Mucosa of descending colon (tissue), 3 donors: Measurements from ENCODE around the gene C4B. TPM values are rescaled to one million over a fixed set of nuclear protein-coding genes. Genes with fewer than 3 reads are reported as not detected.
"Not testable (repeated sequence)": the region's sequence is repeated elsewhere in the genome, so short reads cannot be mapped to it uniquely, and the experiment has no call there.

ENCODE experiments used
- ATAC-seq: fragments of 200-7000 bp; cut with Tn5 transposase; one replicate; pipeline ENCODE4 v1.9.1; 2020; ENCODE audit warnings: mild to moderate bottlenecking, moderate library complexity
- DNase-seq, 3 donors: peaks; one replicate each; pipeline ENCODE4 v3.0.0-alpha.2; 2020
- H3K36me3 ChIP-seq: fragments of 200-600 bp; one replicate; pipeline ENCODE4 v1.8.0; 2021; ENCODE audit warnings: low read depth, mild to moderate bottlenecking
- H3K4me1 ChIP-seq: fragments of 200-600 bp; one replicate; pipeline ENCODE4 v1.8.0; 2021; ENCODE audit warnings: low read depth, mild to moderate bottlenecking
- H3K4me3 ChIP-seq: fragments of 200-600 bp; one replicate; pipeline ENCODE4 v1.8.0; 2021; ENCODE audit warnings: mild to moderate bottlenecking
- H3K9me3 ChIP-seq: fragments of 200-600 bp; one replicate; pipeline ENCODE4 v1.8.0; 2021; ENCODE audit warnings: mild to moderate bottlenecking
- intact Hi-C, 2 donors: fragments of 100-400 bp; cut with DNase I in 1 of 2; cut with micrococcal nuclease in 1 of 2; formaldehyde crosslinking; loops; one replicate each; pipeline versions ENCODE4 v1.11.0 to v1.11.1; 2022; cut with DNase I, micrococcal nuclease
- total RNA-seq, 3 donors: library from RNA; stranded (reverse); fragmentation: NEBNext Ultra II Directional in 2 of 3; extraction: Animal tissue kit (Norgen Biotek cat#: 25700) in 2 of 3; gene quantifications; one replicate each; pipeline versions ENCODE4 v1.2.1 to v1.2.4, GENCODE V29; 2021 to 2023
- donor health status: DM: no; HTN: no; CAD: no; lungs with moderate emphysema.
- donor health status: DM: no; HTN: no; CAD: no.
- donor health status: DM: no; HTN: yes; CAD: no.

Gene C4B
- total RNA-seq, 3 donors from 2014 or later: 9.2 to 175 (median 51.0) TPM

DNA sequence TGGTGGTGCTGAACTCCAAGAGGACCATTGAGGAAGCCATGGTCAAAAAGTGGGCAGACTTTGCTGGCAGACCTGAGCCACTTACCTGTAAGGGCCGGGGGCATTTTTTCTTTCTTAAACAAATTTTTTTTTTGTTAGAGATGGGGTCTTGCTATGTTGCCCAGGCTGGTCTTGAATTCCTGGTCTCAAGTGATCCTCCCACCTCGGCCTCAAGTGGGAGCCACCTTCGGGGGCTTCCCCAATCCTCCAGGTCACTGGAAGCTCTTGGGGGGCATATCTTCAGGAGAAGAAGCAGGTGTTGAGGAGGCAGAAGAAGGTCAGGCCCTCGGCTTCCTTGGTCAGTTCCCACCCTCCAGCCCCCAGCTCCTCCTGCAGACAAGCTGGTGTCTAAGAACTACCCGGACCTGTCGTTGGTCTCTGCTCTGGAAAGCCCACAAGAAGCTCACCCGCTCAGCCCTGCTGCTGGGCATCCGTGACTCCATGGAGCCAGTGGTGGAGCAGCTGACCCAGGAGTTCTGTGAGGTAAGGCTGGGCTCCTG, 8.5 kb upstream of the C4B start:
- H3K4me3 ChIP-seq, intact Hi-C loops, H3K9me3 ChIP-seq, H3K4me1 ChIP-seq, H3K36me3 ChIP-seq, ATAC-seq: not testable (repeated sequence)
- peak in 1 of 3 donors; percentile 5 for DNase-seq

DNA sequence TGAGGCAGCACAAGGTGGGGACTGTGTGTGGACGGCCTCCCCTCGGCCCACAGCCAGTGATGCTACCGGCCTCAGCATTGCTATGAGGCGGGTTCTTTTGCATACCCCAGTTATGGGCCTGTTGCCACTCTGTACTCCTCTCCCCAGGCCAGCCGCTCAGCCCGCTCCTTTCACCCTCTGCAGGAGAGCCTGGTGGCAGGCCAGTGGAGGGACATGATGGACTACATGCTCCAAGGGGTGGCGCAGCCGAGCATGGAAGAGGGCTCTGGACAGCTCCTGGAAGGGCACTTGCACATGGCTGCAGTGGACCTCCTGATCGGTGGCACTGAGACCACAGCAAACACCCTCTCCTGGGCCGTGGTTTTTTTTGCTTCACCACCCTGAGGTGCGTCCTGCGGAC, 7.5 kb upstream of the C4B start:
- H3K4me3 ChIP-seq, ATAC-seq, H3K9me3 ChIP-seq, intact Hi-C loops, H3K36me3 ChIP-seq, H3K4me1 ChIP-seq: not testable (repeated sequence)
- DNase-seq: peak in 2 of 3 donors; percentile 13 to 32

DNA sequence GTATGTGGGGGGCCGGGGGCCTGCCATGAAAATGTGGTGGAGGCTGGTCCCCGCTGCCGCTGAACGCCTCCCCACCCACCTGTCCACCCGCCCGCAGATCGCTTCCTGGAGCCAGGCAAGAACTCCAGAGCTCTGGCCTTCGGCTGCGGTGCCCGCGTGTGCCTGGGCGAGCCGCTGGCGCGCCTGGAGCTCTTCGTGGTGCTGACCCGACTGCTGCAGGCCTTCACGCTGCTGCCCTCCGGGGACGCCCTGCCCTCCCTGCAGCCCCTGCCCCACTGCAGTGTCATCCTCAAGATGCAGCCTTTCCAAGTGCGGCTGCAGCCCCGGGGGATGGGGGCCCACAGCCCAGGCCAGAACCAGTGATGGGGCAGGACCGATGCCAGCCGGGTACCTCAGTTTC, 6.6 kb upstream of the C4B start:
- ATAC-seq, H3K4me1 ChIP-seq, DNase-seq, H3K9me3 ChIP-seq, H3K36me3 ChIP-seq, H3K4me3 ChIP-seq, intact Hi-C loops: not testable (repeated sequence)

DNA sequence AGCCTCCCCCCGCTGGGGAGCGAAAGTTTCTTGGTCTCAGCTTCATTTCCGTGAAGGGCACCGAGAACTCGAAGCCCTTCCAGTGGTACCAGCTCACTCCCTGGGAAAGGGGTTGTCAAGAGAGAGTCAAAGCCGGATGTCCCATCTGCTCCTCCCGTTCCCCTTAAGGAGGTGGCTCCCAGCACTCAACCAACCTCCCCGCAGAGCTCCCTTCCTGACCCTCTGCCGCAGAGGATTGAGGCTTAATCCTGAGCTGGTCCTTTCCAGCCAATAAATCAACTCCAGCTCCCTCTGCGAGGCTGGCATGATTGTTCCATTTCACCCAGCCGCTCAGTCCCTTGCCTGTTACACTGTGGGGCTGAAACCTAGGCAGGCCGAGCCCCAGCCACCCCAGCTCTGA, 6.0 kb upstream of the C4B start:
- intact Hi-C loops, H3K9me3 ChIP-seq, DNase-seq, H3K4me3 ChIP-seq, H3K4me1 ChIP-seq, ATAC-seq, H3K36me3 ChIP-seq: not testable (repeated sequence)

DNA sequence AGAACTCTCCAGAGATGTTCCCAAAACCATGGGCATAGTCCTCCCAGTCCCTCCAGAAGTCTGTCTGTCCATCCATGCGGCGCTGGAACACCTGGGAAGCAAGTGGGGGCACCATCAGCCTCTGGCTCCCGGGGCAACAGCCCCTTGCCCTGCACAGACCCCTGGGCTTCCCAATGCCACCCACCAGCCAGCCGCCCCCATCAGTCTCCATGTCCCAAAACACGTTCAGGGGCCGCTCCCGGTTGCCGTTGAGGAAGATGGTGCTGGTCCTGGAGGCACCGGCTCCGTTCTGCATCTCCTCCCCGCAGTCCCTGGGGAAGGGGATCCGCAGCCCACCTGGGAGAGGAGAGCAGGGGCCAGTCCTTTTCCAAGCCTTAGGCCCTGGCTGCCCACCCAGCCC, 5.1 kb upstream of the C4B start:
- H3K4me3 ChIP-seq, H3K36me3 ChIP-seq, H3K9me3 ChIP-seq, ATAC-seq, intact Hi-C loops, H3K4me1 ChIP-seq: not testable (repeated sequence)
- peak in 1 of 3 donors; percentile 4 for DNase-seq

DNA sequence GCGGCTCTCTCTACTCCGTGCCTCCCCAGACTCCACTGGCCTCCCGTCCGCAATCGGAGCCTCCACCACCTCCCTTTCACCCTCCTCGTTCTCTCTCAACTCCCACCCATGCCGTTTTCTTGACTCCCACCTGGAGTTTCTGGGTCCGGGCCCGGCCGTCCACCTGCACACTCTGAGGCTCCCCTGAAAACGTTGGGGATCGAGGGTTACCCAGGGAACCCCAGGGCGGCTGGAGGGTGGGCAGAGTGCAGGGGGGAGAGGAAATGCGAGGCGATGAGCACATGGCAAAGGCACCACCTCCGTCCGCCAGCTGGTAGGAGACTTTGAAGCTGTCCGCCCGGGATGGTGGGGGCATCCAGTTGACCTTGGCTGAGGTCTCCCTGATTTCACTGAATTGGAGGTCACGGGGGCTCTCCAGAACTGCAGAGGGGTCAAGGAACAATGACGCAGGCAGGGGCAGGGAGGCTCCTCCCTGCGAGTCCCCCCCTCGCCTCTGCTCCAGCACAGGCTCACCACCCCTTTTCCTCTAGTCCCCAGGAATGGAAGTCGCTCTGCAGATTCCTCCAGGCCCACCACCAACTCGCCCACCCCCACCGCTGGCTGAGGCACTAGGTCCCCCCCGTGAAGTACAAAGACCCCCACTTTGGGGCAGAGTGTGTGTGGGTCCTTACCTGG, 3.6 kb upstream of the C4B start:
- peak in 1 of 3 donors; percentile 25 for DNase-seq
- intact Hi-C loops, ATAC-seq, H3K9me3 ChIP-seq, H3K4me1 ChIP-seq, H3K4me3 ChIP-seq, H3K36me3 ChIP-seq: not testable (repeated sequence)

DNA sequence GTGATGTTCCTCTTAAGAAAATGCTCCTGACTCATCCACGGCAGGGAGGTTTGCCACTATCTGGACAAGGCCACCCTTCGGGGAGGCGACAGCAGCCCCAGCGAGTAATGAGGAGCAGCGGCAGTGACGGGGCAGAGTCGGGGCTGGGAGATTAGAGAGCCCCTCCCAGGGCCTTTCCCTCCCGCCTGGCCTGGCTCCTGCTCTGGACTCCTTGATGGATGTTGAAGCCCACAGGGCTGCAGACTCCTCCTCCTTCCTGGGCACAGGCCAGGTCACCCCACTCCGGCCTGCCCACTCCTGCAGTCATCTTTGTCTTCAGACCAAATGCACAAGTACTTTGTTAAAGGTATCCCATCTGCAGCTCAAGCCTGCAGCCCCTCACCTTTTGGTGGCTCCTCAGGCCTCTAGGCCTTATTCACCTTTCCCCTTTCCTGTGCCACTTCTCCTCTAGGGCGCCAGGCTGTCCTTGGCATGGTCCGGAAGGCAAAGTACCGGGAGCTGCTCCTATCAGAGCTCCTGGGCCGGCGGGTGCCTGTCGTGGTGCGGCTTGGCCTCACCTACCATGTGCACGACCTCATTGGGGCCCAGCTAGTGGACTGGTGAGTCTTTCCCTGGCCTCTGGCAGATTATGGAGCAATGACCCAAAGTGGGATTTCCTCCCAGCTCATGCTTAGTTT, 1.5 kb upstream of the C4B start:
- peak in 1 of 3 donors; percentile 37 for DNase-seq
- H3K36me3 ChIP-seq, H3K4me3 ChIP-seq, H3K9me3 ChIP-seq, intact Hi-C loops, H3K4me1 ChIP-seq, ATAC-seq: not testable (repeated sequence)

DNA sequence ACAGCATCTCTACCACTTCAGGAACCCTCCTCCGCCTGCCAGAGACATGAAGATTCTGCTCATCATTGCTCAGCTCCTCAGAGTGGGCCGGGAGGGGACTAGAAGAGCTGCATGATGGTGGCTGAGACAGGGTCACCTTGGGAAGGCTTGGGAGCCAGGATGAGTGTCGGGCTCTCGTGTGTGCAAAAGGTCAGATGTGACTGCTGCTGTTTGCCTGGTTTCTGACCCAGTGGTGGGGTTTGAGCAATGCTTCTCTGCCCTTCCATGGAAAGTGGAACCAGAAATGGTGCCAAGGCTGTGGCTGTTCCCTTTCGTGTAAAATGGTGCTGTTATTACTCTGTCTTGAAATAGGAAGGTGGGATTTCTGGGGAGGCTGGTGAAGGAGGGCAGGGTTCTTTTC, 857 bp upstream of the C4B start:
- ATAC-seq, DNase-seq, H3K36me3 ChIP-seq, H3K9me3 ChIP-seq, H3K4me1 ChIP-seq, H3K4me3 ChIP-seq, intact Hi-C loops: not testable (repeated sequence)

DNA sequence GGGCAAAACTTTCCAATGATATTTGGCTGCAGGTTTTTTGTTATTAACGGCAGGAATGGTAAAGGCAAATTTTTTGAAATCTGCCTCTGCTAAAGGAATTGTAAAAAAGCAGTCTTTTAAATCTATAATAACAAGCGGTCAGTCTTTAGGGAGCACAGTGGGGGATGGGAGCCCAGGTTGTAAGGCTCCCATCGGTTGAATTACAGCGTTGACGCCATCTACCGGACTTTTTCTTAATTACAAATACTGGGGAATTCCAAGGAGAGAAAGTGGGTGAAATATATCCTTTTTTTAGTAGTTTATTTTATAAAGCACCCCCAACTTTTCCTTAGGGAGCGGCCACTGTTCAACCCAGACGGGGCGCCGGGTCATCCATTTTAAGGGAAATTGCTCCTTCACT, 7.5 kb downstream of the C4B start:
- ATAC-seq, DNase-seq, intact Hi-C loops, H3K4me1 ChIP-seq, H3K9me3 ChIP-seq, H3K4me3 ChIP-seq, H3K36me3 ChIP-seq: not testable (repeated sequence)

DNA sequence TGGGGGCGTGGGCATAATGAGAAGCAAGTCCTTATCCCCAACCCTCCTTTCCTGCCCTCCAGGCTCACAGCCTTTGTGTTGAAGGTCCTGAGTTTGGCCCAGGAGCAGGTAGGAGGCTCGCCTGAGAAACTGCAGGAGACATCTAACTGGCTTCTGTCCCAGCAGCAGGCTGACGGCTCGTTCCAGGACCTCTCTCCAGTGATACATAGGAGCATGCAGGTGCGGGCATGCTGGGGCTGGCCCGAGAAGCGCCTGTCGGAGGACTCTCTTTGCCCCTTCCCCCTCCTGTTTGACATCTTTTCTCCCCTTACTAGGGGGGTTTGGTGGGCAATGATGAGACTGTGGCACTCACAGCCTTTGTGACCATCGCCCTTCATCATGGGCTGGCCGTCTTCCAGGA, 14.0 kb downstream of the C4B start:
- H3K4me3 ChIP-seq, DNase-seq, H3K4me1 ChIP-seq, H3K9me3 ChIP-seq, ATAC-seq, H3K36me3 ChIP-seq, intact Hi-C loops: not testable (repeated sequence)

DNA sequence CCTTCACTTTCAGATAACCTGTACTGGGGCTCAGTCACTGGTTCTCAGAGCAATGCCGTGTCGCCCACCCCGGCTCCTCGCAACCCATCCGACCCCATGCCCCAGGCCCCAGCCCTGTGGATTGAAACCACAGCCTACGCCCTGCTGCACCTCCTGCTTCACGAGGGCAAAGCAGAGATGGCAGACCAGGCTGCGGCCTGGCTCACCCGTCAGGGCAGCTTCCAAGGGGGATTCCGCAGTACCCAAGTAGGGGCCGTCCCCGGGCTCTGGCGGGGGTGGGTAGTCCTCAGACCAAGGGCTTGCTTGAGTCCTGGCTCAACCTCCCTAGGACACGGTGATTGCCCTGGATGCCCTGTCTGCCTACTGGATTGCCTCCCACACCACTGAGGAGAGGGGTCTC, 15.0 kb downstream of the C4B start:
- H3K36me3 ChIP-seq, H3K4me1 ChIP-seq, H3K4me3 ChIP-seq, H3K9me3 ChIP-seq, ATAC-seq, intact Hi-C loops: not testable (repeated sequence)
- DNase-seq: peak in 1 of 3 donors; percentile 31

DNA sequence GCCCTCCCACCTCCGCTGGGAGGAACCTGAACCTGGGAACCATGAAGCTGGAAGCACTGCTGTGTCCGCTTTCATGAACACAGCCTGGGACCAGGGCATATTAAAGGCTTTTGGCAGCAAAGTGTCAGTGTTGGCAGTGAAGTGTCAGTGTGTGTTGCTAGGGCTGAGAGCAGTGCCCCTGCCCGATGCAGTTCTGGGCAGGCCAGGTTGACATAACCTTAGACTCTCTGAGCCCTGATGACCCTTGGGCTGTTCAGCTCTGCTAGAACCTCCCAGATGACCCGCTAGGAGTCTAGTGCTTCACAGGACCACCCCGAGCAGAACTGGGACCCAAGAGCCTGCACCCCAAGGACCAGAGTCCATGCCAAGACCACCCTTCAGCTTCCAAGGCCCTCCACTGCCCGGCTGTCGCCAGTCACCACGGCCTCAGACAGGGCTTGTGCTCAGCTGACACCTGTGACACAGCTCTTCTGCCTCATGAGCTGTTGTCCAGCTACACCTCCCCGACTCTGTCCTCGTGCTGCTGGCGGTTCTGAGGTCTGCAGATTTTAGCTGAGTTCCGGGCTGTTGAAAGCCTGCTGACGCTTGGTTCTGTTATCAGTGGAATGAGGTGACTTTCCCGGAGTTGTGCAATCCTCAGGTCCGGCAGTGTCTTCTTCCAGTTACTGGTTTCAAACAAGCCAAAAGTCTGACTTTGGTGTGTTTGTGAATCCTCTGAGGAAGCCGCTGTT, 20.9 kb downstream of the C4B start:
- H3K4me1 ChIP-seq, DNase-seq, H3K4me3 ChIP-seq, intact Hi-C loops, H3K36me3 ChIP-seq, ATAC-seq, H3K9me3 ChIP-seq: not testable (repeated sequence)

DNA sequence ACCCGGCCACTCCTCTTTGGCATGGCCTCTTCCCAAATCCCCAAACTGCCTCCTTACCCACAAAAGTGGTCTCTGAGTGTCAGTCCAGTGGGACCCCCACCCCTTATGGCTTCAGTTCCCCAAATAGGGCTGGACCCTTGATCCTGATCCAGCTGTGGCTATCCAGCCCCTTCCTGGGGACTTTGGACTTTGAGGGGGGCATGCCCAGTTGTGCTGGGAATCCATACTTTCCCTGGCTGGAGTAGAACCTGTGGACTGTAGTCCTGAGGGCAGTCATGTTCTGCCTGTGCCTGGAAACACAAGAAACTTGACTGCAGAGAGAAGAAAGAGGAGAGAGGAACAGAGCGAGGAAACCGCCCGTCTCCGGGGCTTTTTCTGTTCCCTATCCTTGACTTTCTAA, 22.5 kb downstream of the C4B start:
- H3K36me3 ChIP-seq, intact Hi-C loops, H3K4me1 ChIP-seq, H3K4me3 ChIP-seq, H3K9me3 ChIP-seq, DNase-seq, ATAC-seq: not testable (repeated sequence)
